Measurements from ENCODE around the gene ALOX5.

The ALOX5 gene

DNA sequence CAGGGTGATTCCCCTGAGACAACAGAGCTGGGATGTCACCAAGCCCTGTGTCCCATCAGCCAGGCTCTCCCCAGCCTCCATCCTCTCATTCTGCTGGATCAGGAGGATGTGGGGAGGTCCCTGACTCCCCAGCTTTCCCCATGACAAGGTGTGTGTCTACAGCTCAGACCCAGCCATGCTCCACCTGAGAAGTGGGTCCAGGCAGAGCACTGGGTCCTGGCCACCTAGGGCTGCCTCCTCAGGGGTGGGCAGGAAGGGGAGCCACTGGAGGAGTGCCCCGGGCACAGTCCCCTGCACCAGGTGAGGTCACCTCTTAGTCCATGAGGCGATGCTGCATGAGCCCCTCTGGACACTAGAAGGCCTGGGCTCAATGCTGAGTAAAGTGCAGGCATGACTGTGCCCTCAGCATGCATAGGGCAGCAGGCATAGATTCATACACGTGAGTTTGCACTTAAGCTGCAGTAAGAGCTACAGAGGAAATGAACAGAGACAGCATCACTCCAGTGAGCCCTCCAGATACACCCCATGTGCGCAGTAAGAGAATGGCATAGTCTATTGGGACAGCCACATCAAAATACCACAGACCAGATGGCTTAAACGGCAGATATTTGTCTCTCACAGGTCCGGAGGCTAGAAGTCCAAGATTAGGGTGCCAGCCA is 48.3 kb downstream of the ALOX5 start:
- DNase-seq (ENCODE audit: extremely low spot score, insufficient read length, low read depth), result no peak

DNA sequence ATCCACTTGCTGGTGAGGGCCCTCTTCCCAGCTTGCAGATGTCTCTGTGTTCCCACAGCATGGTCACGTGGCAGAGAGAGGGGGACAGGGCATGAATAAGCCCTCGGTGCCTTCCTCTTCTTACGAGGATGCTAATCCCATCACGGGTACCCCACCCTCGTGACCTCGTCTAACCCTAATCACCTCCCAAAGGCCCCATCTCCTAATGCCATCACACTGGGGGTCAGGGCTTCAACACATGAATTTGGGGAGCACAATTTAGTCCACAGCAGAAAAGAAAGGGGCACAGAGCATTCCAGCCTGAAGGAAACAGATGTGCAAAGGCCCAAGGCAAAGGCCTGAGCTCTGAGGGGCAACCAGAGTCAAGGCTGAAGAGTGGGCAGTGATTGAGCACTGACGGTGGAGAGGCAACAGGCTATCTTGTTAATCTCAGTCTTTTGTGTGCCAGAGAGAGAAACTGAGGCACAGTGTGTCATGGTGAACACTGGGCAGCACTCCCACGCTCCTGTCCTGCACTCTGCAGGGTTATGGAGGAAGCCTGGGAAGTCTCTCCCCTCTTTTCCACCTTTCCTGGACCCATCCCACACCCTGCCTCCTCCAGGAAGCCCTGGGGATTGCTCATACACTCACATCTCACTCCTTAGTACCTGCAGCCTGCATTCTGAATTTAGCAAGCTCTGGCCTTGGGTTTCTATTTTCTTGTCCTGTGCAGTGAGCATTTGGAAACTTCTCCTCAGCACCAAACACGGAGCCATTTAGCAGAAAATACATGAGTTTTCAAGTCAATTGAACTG is 49.0 kb downstream of the ALOX5 start:
- FAIRE-seq (no peak), DNase-seq (ENCODE audit: extremely low spot score, insufficient read length, low read depth) (no peak)

More for the DNA sequence above, 48.3 kb downstream of the ALOX5 start:
- FAIRE-seq, result no peak

DNA sequence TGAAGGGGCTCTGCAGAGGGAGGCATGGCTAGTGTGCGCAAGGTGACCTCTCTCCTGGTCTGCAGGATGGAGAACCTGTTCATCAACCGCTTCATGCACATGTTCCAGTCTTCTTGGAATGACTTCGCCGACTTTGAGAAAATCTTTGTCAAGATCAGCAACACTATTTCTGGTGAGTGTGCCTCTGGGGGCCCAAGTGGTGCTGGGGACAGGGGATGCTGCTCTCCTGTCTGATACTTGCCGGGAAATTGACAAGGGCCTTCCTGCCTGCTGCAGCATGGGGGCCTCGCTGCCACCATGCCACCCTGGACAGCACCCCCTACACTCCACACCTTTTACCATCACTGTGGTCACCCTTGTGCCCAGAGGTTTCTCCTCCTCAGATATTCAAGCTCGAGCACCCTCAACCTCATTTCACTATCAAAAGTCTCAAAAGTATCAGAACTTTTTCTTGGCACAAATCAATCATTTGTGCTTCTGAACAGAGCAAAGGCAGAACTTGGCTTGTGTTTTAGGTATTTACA is 50.0 kb downstream of the ALOX5 start:
- FAIRE-seq, result no peak
- no peak for DNase-seq (ENCODE audit: extremely low spot score, insufficient read length, low read depth)

DNA sequence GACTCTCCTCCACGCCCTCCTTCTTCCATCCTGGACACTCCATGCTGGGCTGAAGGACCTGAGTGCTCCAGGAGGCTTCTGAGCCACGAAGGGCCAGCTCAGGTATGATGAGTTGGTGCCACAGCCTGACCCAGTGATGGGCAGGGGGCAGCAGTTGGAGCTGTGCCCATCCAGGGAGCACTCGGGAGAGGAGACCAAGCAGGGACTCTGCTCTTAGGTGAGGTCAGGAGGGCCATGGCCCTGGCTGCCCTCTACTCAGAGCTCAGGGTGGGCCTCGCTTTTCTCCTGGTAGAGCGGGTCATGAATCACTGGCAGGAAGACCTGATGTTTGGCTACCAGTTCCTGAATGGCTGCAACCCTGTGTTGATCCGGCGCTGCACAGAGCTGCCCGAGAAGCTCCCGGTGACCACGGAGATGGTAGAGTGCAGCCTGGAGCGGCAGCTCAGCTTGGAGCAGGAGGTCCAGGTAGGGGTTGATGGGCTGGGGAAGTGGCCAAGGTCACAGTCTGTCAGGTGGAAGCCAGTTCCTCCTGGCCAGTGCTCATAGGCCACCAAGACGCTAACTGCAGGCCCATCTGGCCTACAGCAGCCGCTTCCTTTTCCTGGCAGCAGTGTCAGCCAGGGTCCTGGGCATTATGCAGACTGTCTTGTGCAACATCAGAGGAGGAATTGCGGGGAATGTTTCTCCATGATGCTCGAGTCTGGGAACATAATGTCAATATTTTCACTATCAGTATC is 50.8 kb downstream of the ALOX5 start:
- FAIRE-seq (no peak), DNase-seq (ENCODE audit: extremely low spot score, insufficient read length, low read depth) (no peak)

DNA sequence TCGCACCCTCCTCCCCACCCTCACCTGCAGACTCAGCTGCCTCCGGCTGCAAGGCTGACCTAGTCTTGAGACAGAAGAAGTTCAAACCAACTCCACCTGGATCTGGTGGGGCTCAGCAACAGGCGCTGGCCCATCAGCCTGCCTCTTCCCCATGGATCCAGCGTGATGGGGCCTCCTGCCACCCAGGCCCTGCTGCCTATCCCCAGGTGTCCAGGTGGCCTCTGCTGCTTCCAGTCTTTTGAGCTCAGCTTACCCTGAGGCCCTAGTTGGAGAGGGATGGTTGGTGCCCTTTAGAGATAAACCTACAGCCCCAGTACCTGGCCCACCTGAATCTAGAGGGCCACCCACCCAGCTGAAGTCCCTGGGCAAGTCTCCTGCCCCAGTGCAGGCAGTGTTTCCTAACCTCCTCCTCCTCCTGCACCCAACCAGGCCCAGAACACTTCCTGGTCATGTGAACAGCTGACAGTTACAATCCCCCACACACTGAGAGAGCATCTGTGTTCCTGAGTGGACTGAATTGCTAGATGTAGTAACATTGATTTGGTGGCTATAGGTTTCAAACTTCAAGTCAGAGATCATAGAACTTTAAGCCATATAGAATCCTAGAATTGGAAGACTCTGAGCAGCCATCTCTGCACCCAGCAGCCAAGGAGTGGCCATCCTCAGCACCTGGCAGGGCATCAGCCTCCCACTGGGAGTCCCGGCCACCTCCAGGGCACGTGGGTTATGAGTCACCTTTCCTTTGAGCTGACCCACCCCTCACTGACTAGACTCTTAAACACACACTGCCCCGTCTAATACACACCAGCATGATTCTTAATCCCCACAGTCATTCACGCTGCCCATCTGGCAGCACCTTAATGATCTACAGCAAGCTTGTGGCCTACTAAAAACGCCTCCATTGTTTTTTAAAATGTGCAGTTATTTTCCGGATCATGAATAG is 51.9 kb downstream of the ALOX5 start:
- FAIRE-seq, result no peak
- no peak for DNase-seq (ENCODE audit: extremely low spot score, insufficient read length, low read depth)

DNA sequence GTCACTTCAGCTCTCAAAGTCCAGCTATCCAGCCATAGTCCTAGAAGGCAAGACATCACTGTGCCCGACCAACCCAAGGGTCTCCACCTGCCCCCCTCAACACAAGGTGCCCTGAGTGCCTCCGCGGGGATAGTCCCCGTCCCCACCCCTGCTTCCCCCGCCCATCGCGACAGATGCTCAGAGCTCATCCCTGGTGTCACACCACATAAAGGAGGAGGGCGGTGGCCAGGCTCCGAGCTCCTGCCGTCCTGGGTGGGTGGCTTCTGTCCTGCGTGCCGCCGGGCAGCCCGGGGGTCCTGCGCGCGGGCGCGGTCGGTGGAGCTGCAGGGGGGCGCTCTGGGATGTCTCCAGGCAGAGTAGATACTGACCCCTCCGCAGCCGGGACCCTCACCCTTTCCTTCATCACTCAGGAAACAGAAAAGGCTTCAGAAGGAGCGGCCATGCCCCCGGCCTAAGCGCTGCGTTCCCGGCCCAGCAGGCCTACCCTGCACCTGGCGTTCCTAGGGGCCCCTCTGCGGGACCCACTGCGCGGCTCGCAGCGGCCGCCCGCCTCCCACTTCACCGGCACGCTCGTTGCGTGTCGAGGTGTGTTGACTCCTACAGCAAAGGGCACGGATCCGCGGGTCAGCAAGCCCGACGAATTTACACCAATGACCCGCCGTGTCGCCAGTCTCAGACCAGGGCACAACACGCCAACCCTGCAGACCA is 53.4 kb downstream of the ALOX5 start:
- DNase-seq (ENCODE audit: extremely low spot score, insufficient read length, low read depth) (no peak), FAIRE-seq (no peak)

DNA sequence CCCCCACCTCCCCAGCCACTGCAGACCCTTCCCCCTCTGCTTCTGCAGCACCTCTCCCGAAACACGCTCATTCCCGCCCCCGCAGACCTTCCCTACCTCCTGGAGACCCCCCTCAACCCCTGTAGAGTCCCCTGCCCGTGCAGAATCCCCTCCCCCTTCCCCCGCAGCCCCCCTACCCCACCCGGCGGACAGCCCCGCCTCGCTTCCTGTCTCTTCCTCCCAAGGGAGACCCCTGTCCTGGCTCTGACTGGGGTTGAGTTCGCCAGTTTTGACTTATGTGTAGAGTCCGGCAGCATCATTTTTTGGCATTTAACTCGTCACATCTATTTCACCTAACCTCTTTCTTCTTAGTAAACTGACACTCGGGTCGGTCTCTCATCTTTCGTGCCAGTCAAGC is 54.0 kb downstream of the ALOX5 start:
- FAIRE-seq (no peak), DNase-seq (ENCODE audit: extremely low spot score, insufficient read length, low read depth) (no peak)

DNA sequence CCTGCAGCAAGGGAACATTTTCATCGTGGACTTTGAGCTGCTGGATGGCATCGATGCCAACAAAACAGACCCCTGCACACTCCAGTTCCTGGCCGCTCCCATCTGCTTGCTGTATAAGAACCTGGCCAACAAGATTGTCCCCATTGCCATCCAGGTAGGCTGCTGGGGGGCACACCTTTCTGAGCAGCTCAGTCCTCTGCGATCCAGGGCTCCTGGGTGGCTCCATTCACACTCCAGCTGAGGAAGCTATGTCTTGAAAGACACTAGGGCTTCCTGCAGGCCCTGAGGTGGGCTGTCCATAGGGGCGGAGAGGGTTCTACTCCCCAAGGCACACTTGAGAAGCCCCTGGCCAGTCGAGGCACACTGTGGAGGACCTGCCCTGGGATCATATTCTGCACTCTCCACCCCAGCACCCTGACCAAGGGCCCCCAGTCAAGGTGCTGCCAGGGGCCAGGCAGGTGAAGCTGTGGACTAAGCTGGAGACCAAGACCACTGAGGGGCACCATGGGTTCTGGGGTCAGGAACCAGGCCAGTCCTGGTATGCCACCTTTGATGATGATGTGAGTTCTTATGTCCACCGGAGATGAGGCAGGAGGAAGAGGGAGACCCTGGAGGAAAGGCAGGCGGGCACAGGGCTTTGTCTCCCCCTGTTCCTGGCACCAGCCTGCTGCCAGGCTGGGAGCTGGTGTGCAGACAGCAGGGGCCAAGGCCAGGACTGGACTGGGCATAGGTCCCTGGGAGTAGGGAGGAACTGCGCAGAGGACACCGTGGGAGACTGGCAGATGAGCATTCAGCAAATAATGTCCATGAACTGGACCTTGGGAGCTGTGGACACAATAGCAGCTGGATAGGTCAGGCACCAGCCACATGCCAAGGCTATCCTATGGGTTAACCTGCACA is 54.8 kb downstream of the ALOX5 start:
- FAIRE-seq (no peak), DNase-seq (ENCODE audit: extremely low spot score, insufficient read length, low read depth) (no peak)

DNA sequence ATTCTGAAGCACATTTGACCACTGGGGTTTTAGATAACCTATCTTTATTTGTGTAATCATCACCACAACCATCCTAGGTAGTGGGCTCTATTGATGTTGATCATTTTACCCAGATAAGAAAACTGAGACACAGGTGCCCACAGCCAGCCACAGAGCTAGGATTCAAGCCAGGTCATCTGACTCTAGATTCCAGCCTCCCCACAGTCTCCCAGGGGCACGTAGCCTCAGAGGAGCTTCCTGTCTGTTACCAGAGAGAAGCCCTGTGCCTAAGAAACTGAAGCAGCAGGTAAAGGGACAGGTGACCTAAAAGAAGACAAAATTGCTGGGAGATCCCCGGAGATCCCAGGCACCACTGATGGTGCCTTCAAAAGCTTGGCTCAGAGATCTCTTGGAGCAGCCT is 55.8 kb downstream of the ALOX5 start:
- FAIRE-seq, result no peak
- no peak for DNase-seq (ENCODE audit: extremely low spot score, insufficient read length, low read depth)

DNA sequence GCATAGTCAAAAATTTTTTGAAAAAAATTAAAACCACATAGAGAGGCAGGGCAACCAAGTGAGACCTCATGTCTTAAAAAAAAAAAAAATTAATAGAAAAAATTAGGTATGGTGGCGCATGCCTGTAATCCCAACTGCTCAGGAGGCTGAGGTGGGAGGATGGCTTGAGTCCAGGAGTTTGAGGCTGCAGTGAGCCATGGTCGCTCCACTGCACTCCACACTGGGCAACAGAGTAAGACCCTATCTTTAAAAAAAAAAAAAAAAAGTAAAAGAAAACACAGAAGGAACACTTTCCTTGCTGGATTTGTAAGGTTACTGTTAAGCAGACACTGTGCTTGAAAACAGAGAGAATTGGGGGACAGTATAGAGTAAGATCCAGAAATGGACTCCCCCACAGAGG is 58.1 kb downstream of the ALOX5 start:
- FAIRE-seq (no peak), DNase-seq (ENCODE audit: extremely low spot score, insufficient read length, low read depth) (no peak)

DNA sequence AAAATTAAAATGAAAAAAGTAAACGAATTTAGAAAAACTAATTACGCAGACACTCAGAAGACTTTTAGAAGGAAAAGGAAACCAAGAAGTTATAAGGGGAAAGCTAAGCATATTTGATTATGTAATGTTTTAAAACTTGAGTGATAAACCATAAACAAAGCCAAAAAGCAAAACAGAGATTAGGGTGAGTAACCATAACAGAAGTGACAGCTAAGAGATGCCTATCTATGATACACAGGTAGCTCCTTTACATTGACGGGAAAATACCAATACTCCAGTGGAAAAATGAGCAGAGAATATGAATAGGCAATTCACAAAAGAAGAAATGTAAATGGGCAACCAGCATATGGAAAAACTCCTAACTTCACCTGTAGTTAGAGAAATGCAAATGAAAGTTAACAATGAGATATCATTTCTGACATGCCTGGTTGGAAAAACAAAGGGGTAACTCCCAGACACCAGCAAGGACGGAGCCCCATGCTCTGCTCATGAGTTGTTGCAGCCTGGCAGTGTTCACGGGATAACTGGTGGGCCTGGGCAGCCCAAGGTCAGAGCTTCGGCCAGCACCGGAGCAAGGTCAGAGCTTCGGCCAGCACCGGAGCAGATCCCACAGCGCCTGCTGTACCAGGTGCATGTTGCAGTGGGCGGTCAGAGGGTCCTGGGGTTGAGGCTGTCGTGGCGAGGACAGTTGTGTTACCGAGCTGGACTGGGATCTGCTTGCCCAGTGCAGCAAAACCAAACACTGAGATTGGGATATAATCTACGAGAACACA is 58.9 kb downstream of the ALOX5 start:
- no peak for DNase-seq (ENCODE audit: extremely low spot score, insufficient read length, low read depth)
- FAIRE-seq, result no peak

DNA sequence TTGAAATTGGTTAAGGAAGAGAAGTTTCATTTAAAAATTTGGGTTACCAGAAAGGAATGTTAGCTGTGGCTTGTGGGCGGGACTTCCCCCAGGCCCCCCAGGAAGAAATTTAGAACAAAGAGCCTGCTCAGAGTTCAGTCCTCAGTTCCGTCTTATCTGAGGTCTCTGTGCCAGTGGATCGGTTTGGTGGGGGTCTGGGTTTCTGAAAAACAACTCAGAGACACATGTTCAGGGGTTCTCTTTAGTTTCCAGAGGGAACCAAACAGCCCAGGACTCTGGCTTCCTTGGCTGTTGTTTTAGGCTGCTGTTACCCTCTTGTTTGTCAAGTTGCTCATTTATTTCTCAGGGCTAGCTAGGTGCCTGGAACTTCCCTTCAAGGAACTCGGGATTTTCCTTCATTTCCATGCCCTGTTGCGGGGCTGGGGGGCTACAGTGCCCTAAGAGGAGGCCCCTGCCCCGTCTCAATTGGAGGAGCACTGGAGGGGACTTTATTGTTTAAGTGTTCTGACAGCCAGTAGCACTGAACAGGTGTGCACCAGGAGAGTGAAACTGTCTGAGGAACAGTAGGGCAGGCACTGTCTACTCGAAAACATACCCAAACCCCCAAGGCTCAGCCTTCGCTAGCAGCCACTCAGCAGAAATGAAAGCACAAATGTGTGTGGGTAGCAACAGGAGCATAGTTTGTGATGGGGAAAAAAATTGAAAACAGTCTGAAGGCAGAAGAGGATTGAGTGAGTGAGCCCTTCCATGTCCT is 59.9 kb downstream of the ALOX5 start:
- FAIRE-seq, result peak; percentile 92

DNA sequence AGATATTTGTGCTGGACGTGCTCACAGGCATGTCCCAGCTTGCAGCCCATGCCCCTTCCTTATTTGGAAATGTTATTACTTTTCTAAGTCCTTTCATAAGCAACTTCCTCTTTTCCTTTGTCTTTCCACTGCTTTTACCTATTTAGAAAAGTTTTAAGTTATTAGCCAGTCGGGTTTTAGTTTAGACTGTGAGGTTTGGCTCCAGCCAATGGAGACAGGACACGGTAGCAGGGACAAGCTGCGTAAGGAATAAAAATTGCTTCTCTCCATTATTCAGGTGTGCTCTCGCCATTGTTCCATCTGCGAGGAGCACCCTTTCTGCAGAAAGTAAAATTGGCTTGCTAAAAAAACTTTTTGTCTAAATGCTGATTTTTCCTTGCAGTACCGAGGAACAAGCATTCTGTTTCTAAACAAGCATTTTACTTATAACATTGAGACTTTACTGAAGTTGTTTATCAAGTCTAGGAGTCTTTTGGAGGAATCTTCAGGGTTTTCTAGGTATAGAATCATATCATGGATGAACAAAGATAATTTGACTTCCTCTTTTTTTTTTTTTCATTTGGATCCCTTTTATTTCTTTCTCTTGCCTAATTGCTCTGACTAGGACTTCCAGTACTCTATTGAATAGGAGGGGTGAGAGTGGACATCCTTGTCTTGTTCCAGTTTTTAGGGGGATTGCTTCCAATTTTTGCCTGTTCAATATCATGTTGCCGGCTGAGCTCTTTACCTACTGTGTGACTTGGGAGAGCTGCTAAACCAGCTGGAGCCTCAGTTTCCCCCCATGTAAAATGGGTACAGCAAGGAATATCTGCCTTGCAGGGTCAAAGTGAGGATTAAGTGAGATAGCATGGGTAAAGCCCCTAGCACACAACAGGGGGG is 63.8 kb downstream of the ALOX5 start:
- FAIRE-seq, result no peak
- DNase-seq (ENCODE audit: extremely low spot score, insufficient read length, low read depth), result no peak

More for the DNA sequence above, 59.9 kb downstream of the ALOX5 start:
- DNase-seq (ENCODE audit: extremely low spot score, insufficient read length, low read depth), result no peak

DNA sequence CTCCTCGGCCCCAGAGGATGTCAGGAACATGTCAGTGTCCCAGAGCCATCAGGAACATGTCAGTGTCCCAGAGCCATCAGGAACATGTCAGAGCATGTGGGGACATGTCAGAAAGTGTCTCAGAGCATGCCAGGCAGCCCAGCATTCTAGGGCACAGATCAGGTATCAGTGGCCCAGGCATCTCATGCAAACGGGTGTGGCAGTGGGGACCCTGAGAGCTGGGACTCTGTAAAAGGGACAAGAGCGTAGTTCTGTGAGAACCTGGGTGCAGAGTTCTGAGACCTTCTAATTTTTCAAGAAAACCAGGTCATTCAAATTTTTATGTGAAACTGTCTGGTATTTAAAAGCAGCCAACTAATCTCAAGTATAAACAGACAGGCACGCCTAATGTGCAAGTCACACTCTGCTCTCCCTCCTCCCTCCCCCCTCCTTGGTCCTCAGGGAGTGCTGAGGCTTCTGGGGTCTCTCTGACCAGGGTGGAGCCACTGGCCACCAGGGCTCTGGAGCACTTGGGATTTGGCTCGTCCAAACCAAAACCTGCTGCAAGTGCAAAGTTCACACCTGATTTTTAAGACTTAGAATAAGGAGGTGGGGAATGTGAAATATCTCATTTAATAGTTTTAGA is 64.6 kb downstream of the ALOX5 start:
- no peak for DNase-seq (ENCODE audit: extremely low spot score, insufficient read length, low read depth)
- peak; percentile 46 for FAIRE-seq

DNA sequence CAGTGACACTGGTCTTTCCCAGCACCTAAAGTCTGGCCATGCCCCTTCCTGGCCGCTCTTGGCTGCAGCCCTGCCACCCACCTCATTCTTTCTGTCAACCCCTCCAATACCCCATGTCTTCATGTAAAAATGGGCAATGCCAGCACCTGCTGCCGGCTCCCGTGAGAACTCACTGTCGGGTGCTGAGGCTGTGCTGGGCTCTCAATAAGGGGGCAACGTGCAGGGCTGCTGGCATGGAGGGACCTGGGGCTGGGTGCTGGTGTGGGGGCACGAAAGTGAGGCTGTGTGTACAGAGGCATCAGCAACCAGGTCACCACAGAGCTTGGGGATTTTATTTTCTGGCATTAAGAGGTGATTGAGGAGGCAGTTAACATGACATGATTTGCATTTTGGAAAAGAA is 65.3 kb downstream of the ALOX5 start:
- FAIRE-seq, result no peak

More for the DNA sequence above, 65.3 kb downstream of the ALOX5 start:
- no peak for DNase-seq (ENCODE audit: extremely low spot score, insufficient read length, low read depth)

Measured in GM18507 (cell line).